Epithelial cell of proximal tubule (primary cell): ENCODE results near the gene ZMIZ1. TPM values are rescaled to one million over a fixed set of nuclear protein-coding genes. Genes with fewer than 3 reads are reported as not detected.

Experiments
- DNase-seq: peaks from one replicate; pipeline ENCODE4 v3.0.0-alpha.2; 2011; ENCODE audit warnings: low read depth
- H3K4me3 ChIP-seq: 2 replicates; pipeline ENCODE4 v1.5.1; 2011; ENCODE audit warnings: low read depth, mild to moderate bottlenecking, low read length
- CTCF ChIP-seq: conservative IDR thresholded peaks from 2 replicates; pipeline ENCODE4 v1.5.1; 2012; ENCODE audit warnings: low read depth, mild to moderate bottlenecking, low read length
- total RNA-seq: library from RNA; depleted of rRNA; stranded (reverse); fragments of >200 nt; gene quantifications from 2 replicates; pipeline ENCODE4 v1.2.3, GENCODE V29; 2015

The ZMIZ1 gene
- total RNA-seq, 1 donor from 2014 or later = 21.4 TPM

DNA sequence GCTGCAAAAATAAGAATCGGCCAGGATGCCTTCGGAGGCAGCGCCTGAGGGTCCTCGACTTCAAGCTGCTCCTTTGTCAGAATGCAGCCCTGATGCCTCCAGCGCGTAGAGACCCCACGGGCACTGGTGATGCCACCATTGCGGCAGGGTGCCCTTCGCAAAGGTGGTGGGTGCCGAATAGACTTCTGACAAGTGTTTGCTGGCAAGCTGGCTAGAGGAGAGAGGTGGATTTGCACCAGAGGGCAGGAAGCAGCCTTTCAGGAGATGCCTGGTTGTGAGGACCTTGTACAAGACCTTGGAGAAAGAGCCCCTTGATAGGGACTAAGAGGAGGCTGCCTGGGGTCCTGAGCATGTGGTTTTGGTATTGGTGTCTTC lies 175.3 kb downstream of the ZMIZ1 start:
- no peak for TF ChIP-seq CTCF
- no peak overlapping the region for H3K4me3 ChIP-seq
- no peak for DNase-seq

GRCh38 chr10:79244841-79245504 lies 176.2 kb downstream of the ZMIZ1 start:
- H3K4me3 ChIP-seq = no peak overlapping the region
- no peak for TF ChIP-seq CTCF
- DNase-seq = no peak

- DNase-seq = no peak
- TF ChIP-seq CTCF = no peak
- H3K4me3 ChIP-seq = no peak overlapping the region
These were observed 176.9 kb downstream of the ZMIZ1 start for GRCh38 chr10:79245539-79246208.

- no peak for DNase-seq
- no peak for TF ChIP-seq CTCF
- H3K4me3 ChIP-seq = no peak overlapping the region
These were observed 177.4 kb downstream of the ZMIZ1 start for GRCh38 chr10:79246209-79246581.

- no peak for TF ChIP-seq CTCF
- DNase-seq = no peak
- no peak overlapping the region for H3K4me3 ChIP-seq
These were observed 178.0 kb downstream of the ZMIZ1 start for GRCh38 chr10:79246606-79247275.

GRCh38 chr10:79247373-79248137 lies 178.8 kb downstream of the ZMIZ1 start:
- no peak for DNase-seq
- TF ChIP-seq CTCF = no peak
- no peak overlapping the region for H3K4me3 ChIP-seq
